B cell (primary cell): ENCODE results near the gene CLEC2A. TPM values are rescaled to one million over a fixed set of nuclear protein-coding genes. Genes with fewer than 3 reads are reported as not detected.

Experiments used
- ATAC-seq: fragments of 200-7000 bp; cut with Tn5 transposase; one replicate; pipeline ENCODE4 v1.10.0; 2021; ENCODE audit warnings: low read depth, mild to moderate bottlenecking, moderate number of reproducible peaks, moderate library complexity
- CTCF ChIA-PET: fragments of 350-600 bp; sonication (Branson Sonifier 250); formaldehyde crosslinking; loops from one replicate; lab custom pipeline; 2021; ENCODE audit warnings: antibody characterized with exemption, inconsistent platforms; lab: Charles Lee
- POLR2A ChIA-PET: fragments of 350-600 bp; sonication (Branson Sonifier 250); formaldehyde crosslinking; loops from one replicate; lab custom pipeline; 2021; ENCODE audit warnings: antibody characterized with exemption; lab: Charles Lee
- DNase-seq: peaks from one replicate; pipeline ENCODE4 v3.0.0; 2013
- H2AFZ ChIP-seq: 2 replicates; pipeline ENCODE4 v1.6.1; 2012; ENCODE audit warnings: mild to moderate bottlenecking, low read depth, low read length; ENCODE audit not compliant: insufficient read depth, poor library complexity, severe bottlenecking
- H3K27ac ChIP-seq, 2 donors: 1 replicate in 1 of 2; 2 replicates in 1 of 2; pipeline ENCODE4 v1.5.1; 2012 to 2013; ENCODE audit warnings: low read length in 2 of 2, mild to moderate bottlenecking in 2 of 2, moderate library complexity in 1 of 2
- H3K27me3 ChIP-seq, 4 experiments: fragments of 200-600 bp in 1 of 4; sonication (generic) in 1 of 4; replicated peaks in 1 of 4; 1 replicate in 2 of 4; 2 replicates in 2 of 4; pipeline versions ENCODE4 v1.6.1 to v1.7.0; 2013 to 2016; ENCODE audit warnings: low read length in 3 of 4, mild to moderate bottlenecking in 2 of 4, mixed read lengths in 1 of 4, moderate library complexity in 1 of 4; ENCODE audit not compliant: insufficient read depth in 4 of 4, control insufficient read depth in 3 of 4; ENCODE audit errors: control extremely low read depth in 1 of 4
- H3K36me3 ChIP-seq, 2 experiments: replicated peaks in 1 of 2; 1 replicate in 1 of 2; 2 replicates in 1 of 2; pipeline versions ENCODE4 v1.6.1 to v1.7.1; 2013; ENCODE audit warnings: low read length in 1 of 2; ENCODE audit not compliant: insufficient read depth in 2 of 2, control insufficient read depth in 1 of 2; ENCODE audit errors: control extremely low read depth in 1 of 2, extremely low read depth in 1 of 2
- H3K4me1 ChIP-seq, 2 donors: fragments of 200-600 bp in 1 of 2; sonication (generic) in 1 of 2; 1 replicate in 1 of 2; 2 replicates in 1 of 2; pipeline versions ENCODE4 v1.5.1 to v1.6.1; 2013 to 2017; ENCODE audit warnings: low read length in 2 of 2; ENCODE audit not compliant: control insufficient read depth in 2 of 2, insufficient read depth in 2 of 2
- H3K4me2 ChIP-seq: replicated peaks from 2 replicates; pipeline ENCODE3; 2012; ENCODE audit warnings: mild to moderate bottlenecking, low read depth, low read length; ENCODE audit not compliant: poor library complexity, severe bottlenecking
- H3K4me3 ChIP-seq, 5 experiments: fragments of 200-600 bp in 1 of 5; sonication (generic) in 1 of 5; 1 replicate in 3 of 5; 2 replicates in 2 of 5; pipeline versions ENCODE4 v1.5.1 to v1.7.0; 2011 to 2016; ENCODE audit warnings: low read length in 4 of 5, mild to moderate bottlenecking in 4 of 5, low read depth in 2 of 5, control low read depth in 1 of 5, moderate library complexity in 1 of 5; ENCODE audit not compliant: insufficient read depth in 1 of 5; ENCODE audit errors: control extremely low read depth in 1 of 5, extremely low read depth in 1 of 5
- H3K79me2 ChIP-seq: fragments of 200-600 bp; sonication (generic); one replicate; pipeline ENCODE4 v1.6.0; 2016; ENCODE audit warnings: low read length; ENCODE audit not compliant: control insufficient read depth, insufficient read depth
- H3K9ac ChIP-seq: fragments of 200-600 bp; sonication (generic); 2 replicates; pipeline ENCODE4 v1.6.1; 2017; ENCODE audit warnings: mild to moderate bottlenecking, low read length, moderate library complexity
- H3K9me3 ChIP-seq, 3 donors: one replicate each; pipeline versions ENCODE4 v1.6.1 to v1.7.1; 2013; ENCODE audit warnings: low read length in 2 of 3; ENCODE audit not compliant: control insufficient read depth in 2 of 3, insufficient read depth in 1 of 3; ENCODE audit errors: control extremely low read depth in 1 of 3
- H4K20me1 ChIP-seq: 2 replicates; pipeline ENCODE4 v1.6.0; 2012; ENCODE audit warnings: mild to moderate bottlenecking, low read length; ENCODE audit not compliant: insufficient read depth, control insufficient read depth, poor library complexity, severe bottlenecking
- H3K27ac Mint-ChIP-seq: one replicate; pipeline ENCODE4 v1.8.0; 2021; ENCODE audit warnings: mixed read lengths
- H3K27me3 Mint-ChIP-seq: one replicate; pipeline ENCODE4 v1.8.0; 2021; ENCODE audit warnings: mixed read lengths
- H3K4me1 Mint-ChIP-seq: one replicate; pipeline ENCODE4 v1.8.0; 2021; ENCODE audit warnings: mixed read lengths
- H3K4me3 Mint-ChIP-seq: one replicate; pipeline ENCODE4 v1.8.0; 2021; ENCODE audit warnings: mixed read lengths
- H3K9me3 Mint-ChIP-seq: one replicate; pipeline ENCODE4 v1.8.0; 2022; ENCODE audit warnings: mixed read lengths; ENCODE audit not compliant: insufficient read depth
- CTCF ChIP-seq: fragments of 200-600 bp; IDR thresholded peaks from one replicate; pipeline ENCODE4 v1.8.0; 2022; ENCODE audit warnings: antibody characterized with exemption, mild to moderate bottlenecking
- EZH2 ChIP-seq: IDR thresholded peaks from 2 replicates; pipeline ENCODE4 v1.6.1; 2012; ENCODE audit warnings: borderline replicate concordance, low read depth, mild to moderate bottlenecking, moderate library complexity, low read length; ENCODE audit not compliant: insufficient read depth, poor library complexity, severe bottlenecking
- WGBS: methylation state at CpG from one replicate; pipeline ENCODE4 v1.1.5; 2013; ENCODE audit warnings: missing lambda C conversion rate; ENCODE audit not compliant: insufficient coverage; 5-methylcytosine and 5-hydroxymethylcytosine counted together
- intact Hi-C: fragments of 100-400 bp; cut with micrococcal nuclease; formaldehyde crosslinking; loops from one replicate; pipeline ENCODE4 v1.10.0; 2022
- polyA plus RNA-seq: library from polyadenylated mRNA; depleted of rRNA; stranded (reverse); fragments of >200 nt; gene quantifications from 2 replicates; pipeline ENCODE4 v1.2.3, GENCODE V29; 2012
- total RNA-seq, 2 donors: library from RNA; stranded (reverse); fragments of 120-200 nt in 1 of 2; gene quantifications; 1 replicate in 1 of 2; 2 replicates in 1 of 2; pipeline versions ENCODE4 v1.2.3 to v1.2.4, GENCODE V29; 2013 to 2022

Gene CLEC2A
- total and polyA plus RNA-seq, 2 donors (not counting 1 experiment from before 2014, with no cell fraction given): not detected

DNA sequence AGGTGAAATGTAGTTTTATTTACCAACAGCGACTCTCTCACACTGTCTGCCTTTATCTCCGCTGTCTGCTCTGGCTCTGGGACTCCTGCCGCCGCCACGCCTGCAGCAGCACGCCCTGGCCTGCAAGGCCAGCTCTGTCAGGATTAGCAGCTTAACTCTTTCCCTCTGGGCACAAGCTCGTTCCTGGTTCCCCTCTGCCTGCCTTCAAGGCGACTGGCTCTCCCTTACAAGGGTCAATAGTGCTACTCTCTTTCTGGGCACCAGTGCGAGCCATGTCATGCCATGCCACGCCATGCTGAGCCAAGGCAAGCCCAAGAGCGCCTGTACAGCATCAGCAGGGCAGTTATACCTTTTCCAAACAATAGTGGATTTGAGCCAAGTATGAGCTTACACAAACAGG lies 59.4 kb downstream of the CLEC2A start:
- Histone ChIP-seq H2AFZ (no peak overlapping the region), H4K20me1 (no peaks in the 10 kb centered on the region), H3K9ac (no peak overlapping the region), H3K79me2 (peaks cover 25% of the 10 kb centered on the region), H3K9me3 (no peaks in the 10 kb centered on the region), H3K36me3 (no peaks in the 10 kb centered on the region), H3K27me3 (no peaks in the 10 kb centered on the region), H3K4me1 (peaks cover 10 to 13% of the 10 kb centered on the region in 2 donors), H3K27ac (no peak overlapping the region), H3K4me2 (no peak overlapping the region), H3K4me3 (no peak overlapping the region)
- ChIA-PET CTCF (interaction anchor here (1.9 kb wide), 1 partner anchor 122 kb away, joined by 7 read pairs; no protein-coding TSS in a partner anchor), POLR2A (no interaction called here)
- peaks cover 5% of the 10 kb centered on the region for H3K27me3 Mint-ChIP-seq
- DNase-seq (no peak), ATAC-seq (no peak)
- TF ChIP-seq EZH2: no peak
- TF ChIP-seq CTCF: no peak
- H3K4me3 Mint-ChIP-seq: no peak overlapping the region
- no peaks in the 10 kb centered on the region for H3K9me3 Mint-ChIP-seq
- 87% methylated on average over 8 of the region's 11 CpGs for WGBS
- H3K27ac Mint-ChIP-seq: no peak overlapping the region
- peaks cover 26% of the 10 kb centered on the region for H3K4me1 Mint-ChIP-seq
- intact Hi-C loops: no loop called here

- H3K27me3 ChIP-seq: no peaks in the 10 kb centered on the region
- H3K4me3 ChIP-seq: no peak overlapping the region
- H4K20me1 ChIP-seq: no peaks in the 10 kb centered on the region
- H3K9me3 ChIP-seq: no peaks in the 10 kb centered on the region
- TF ChIP-seq CTCF: no peak
- no peak for TF ChIP-seq EZH2
- H3K27ac ChIP-seq: no peak overlapping the region
- no peaks in the 10 kb centered on the region for H3K36me3 ChIP-seq
- ChIA-PET POLR2A (interaction anchor here (0.8 kb wide), 1 partner anchor 18 kb away, joined by 3 read pairs; no protein-coding TSS in a partner anchor), CTCF (interaction anchor here (0.8 to 1.9 kb wide), 3 partner anchors 53 to 121 kb away, joined by 3 to 7 read pairs (median 4); no protein-coding TSS in a partner anchor)
- peaks cover 10 to 13% of the 10 kb centered on the region in 2 donors for H3K4me1 ChIP-seq
- H3K27ac Mint-ChIP-seq: peak overlapping the region; percentile 39
- peak overlapping the region; percentile 45 for H2AFZ ChIP-seq
- peaks cover 31% of the 10 kb centered on the region for H3K79me2 ChIP-seq
- no peaks in the 10 kb centered on the region for H3K27me3 Mint-ChIP-seq
- WGBS: 60% methylated on average over 1 of the region's 3 CpGs
- H3K4me3 Mint-ChIP-seq: peak overlapping the region; percentile 24
- ATAC-seq (no peak), DNase-seq (peak; percentile 39)
- intact Hi-C loops: no loop called here
- H3K4me2 ChIP-seq: no peak overlapping the region
- no peak overlapping the region for H3K9ac ChIP-seq
- H3K4me1 Mint-ChIP-seq: peaks cover 26% of the 10 kb centered on the region
- H3K9me3 Mint-ChIP-seq: no peaks in the 10 kb centered on the region
Observed at GRCh38 chr12:9872162-9872561, 60.0 kb downstream of the CLEC2A start.
